HL-60 (cell line): Measurements from ENCODE around the gene ALX3.

Experiments
- DNase-seq, 2 experiments: peaks; one replicate each; pipeline ENCODE4 v3.0.0-alpha.2; 2010 to 2020; ENCODE audit warnings: low read depth in 1 of 2, low spot score in 1 of 2
- H3K27ac ChIP-seq: fragments of 250-450 bp; sonication (Bioruptor Pico); replicated peaks from 2 replicates; pipeline ENCODE4 v1.5.1; 2020; ENCODE audit warnings: mild to moderate bottlenecking, moderate library complexity
- H3K27me3 ChIP-seq: fragments of 250-450 bp; sonication (Bioruptor Pico); 2 replicates; pipeline ENCODE4 v1.5.1; 2021; ENCODE audit warnings: mild to moderate bottlenecking, moderate library complexity; ENCODE audit not compliant: insufficient read depth, poor library complexity, severe bottlenecking
- H3K4me3 ChIP-seq: replicated peaks from 2 replicates; pipeline ENCODE4 v1.5.1; 2011; ENCODE audit warnings: mild to moderate bottlenecking, control low read depth, low read length; ENCODE audit not compliant: insufficient read depth
- CTCF ChIP-seq: IDR thresholded peaks from one replicate; pipeline ENCODE4 v1.5.1; 2011; ENCODE audit warnings: low read length, control low read depth, inconsistent platforms; ENCODE audit not compliant: insufficient read depth
- GABPA ChIP-seq: IDR thresholded peaks from 2 replicates; pipeline ENCODE4 v1.6.1; 2012; ENCODE audit warnings: low read depth
- POLR2AphosphoS5 ChIP-seq: IDR thresholded peaks from 2 replicates; pipeline ENCODE4 v1.6.1; 2012; ENCODE audit warnings: low read depth
- REST ChIP-seq: IDR thresholded peaks from 2 replicates; pipeline ENCODE4 v1.6.1; 2012; ENCODE audit warnings: low read depth; ENCODE audit not compliant: insufficient replicate concordance
- SPI1 ChIP-seq: IDR thresholded peaks from 2 replicates; pipeline ENCODE4 v1.6.1; 2012; ENCODE audit warnings: low read depth, mild to moderate bottlenecking, borderline replicate concordance

Gene ALX3

GRCh38 chr1:110091381-110091780, 20.9 kb upstream of the ALX3 start:
- peaks cover 22% of the 10 kb centered on the region for H3K27me3 ChIP-seq
- H3K4me3 ChIP-seq = no peak overlapping the region
- no peak for TF ChIP-seq POLR2AphosphoS5
- no peak for TF ChIP-seq REST
- no peak for TF ChIP-seq SPI1
- TF ChIP-seq CTCF = no peak
- TF ChIP-seq GABPA = no peak
- no peak overlapping the region for H3K27ac ChIP-seq
- no peak for DNase-seq

- DNase-seq = no peak
- no peak overlapping the region for H3K27ac ChIP-seq
- no peak overlapping the region for H3K4me3 ChIP-seq
- TF ChIP-seq GABPA (no peak), REST (no peak), CTCF (no peak), POLR2AphosphoS5 (no peak), SPI1 (no peak)
- peaks cover 27% of the 10 kb centered on the region for H3K27me3 ChIP-seq
These were observed 19.2 kb upstream of the ALX3 start for GRCh38 chr1:110089561-110090275.

- H3K4me3 ChIP-seq = no peak overlapping the region
- no peak for TF ChIP-seq SPI1
- TF ChIP-seq GABPA = no peak
- no peak for TF ChIP-seq REST
- no peak for TF ChIP-seq CTCF
- no peak for TF ChIP-seq POLR2AphosphoS5
- no peak overlapping the region for H3K27ac ChIP-seq
- H3K27me3 ChIP-seq = peaks cover 36% of the 10 kb centered on the region
- no peak for DNase-seq
These were observed 18.4 kb upstream of the ALX3 start for GRCh38 chr1:110088739-110089316.
